Right lobe of liver (tissue), 4 donors: Measurements from ENCODE around the gene LHX2.

Experiments
- CTCF ChIP-seq, 4 donors: fragments of 200-600 bp in 3 of 4; fragments of 450-650 bp in 1 of 4; IDR thresholded peaks; one replicate each; pipeline versions ENCODE4 v1.5.1 to v1.8.0; 2016 to 2022; ENCODE audit warnings: antibody characterized with exemption in 4 of 4, mild to moderate bottlenecking in 2 of 4
- POLR2A ChIP-seq: fragments of 450-650 bp; IDR thresholded peaks from one replicate; pipeline ENCODE4 v1.6.1; 2017; ENCODE audit warnings: antibody characterized with exemption, mild to moderate bottlenecking
- donor health status: DM: no; HTN: no; CAD: no.
- donor health status: DM: no; HTN: no; CAD: no.
- donor health status: DM: no; HTN: yes; CAD: no.

DNA sequence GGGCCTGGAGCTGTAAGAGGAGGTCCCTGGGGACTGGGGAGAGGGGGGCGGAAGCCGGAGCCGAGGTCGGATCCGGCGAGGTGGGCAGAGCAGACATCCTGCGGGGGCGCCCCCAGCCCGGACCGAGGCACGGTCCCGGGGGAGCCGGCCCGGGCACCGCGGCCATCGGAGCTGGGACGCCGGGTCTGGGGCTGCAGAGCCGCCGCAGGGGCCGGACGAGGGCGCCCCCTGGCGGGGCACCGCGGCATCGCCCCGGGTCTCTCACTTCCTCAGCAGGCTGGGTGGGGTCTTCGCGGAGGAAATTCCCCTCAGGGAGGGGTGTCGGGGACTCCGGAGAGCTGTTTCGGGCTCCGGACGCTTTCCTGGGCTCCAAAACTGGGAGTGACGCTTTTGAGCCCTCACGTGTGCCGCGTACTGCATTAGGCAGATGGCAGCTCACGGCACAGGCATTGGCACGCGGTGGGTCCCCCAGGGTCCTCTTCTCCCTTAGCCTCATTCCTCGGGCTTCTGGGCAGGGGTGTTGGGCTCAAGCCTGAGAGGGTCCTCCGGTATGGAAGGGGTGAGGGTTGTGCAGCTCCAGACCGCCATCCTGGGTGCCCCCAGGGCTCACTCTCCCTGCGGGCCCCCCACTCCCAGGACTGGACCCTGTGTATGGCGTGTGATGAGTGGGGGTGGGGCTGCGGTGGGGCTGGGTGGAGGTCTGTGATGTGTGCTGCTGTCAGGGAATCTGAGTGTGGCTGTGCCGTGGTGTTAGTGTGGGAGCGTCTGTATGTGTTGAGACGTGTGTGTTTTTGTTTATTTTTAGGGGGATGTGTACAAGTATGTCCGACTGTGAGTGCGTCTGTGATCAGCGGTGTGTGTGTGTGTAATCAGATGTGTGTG lies 29.6 kb downstream of the LHX2 start:
- TF ChIP-seq CTCF (IDR thresholded peaks at IDR 0.05): peak; percentile 95 to 99 (median 97)
- TF ChIP-seq POLR2A: no peak
